Activated CD4-positive, CD25-positive, alpha-beta regulatory T cell treated with anti-CD3 and anti-CD28 coated beads, Interleukin-2, amount 50 U/mL, for 16 hours (primary cell): ENCODE data around the gene HES7.

Experiments
- DNase-seq: peaks from one replicate; pipeline ENCODE4 v3.0.0-alpha.2; 2020; ENCODE audit warnings: low read depth, low spot score

Gene HES7

DNA sequence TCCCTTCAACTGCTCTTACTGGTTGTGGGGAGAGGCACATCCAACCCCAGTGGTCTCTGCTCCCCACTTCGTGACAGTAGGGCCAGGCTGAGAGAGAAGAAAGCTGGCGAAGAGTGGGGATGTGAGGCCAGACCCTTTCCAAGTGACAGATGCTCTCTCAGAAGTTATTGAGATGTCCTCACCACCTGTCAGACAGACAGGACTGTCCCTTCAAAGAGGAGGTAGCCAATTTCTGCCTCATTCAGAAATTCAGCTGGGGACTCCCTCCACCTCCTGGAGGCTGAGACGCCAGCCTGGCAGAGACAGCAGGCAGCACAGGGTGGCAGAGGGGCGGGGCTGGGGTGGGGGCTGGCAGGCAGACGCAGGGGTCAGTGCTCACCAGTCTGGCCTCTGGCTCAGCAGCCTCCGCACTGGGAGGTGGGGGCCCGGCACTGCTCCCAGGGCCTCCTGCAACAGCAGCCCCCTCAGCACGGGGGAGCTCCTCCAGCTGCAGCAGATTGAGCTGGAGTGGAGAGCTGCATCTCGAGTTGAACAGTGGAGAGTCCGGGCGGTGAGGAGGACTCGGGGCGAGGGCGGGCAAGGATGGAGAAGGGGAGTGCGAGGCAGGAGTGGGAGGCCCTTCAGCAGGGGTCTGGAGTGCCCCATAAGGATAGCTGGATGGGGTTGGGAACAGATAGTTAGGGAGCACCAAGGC is 19.1 kb upstream of the HES7 start:
- DNase-seq = no peak

DNA sequence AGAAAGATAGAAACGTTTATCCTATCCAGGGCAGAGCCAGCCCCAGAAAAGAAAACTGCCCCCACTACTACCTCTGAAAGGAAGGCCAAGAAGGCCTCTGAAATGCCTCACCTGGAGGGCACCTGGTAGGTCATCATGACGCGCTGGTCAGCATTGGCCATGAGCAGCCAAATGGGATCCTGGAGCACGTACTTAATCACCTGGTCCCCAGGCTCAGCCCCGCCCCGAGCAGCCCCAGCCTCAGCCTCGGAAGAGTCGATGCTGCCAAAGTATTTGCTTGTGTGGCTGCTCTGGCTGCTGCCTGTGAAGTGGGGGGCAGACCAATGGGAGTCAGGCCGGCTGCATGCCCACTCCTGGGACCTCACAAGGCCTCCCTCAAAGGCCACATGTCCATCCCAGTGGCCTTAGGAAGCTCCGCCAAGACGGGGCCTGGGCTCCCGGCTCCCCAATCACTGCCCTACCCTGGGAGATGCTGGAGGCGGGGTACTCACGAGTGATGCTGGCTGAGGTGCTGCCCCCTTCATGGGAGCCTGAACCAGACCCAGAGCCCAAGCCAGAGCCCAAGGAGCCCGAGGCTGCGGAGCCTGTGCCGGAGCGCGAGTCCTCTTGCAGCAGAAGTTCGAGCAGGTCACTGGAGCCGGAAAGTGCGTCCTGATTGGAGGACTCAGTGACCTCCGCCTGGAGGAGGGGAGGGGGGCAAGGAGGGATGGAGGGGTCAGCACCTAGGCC is 18.4 kb upstream of the HES7 start:
- no peak for DNase-seq

GRCh38 chr17:8141741-8142140 is 17.8 kb upstream of the HES7 start:
- no peak for DNase-seq

- no peak for DNase-seq
Observed at GRCh38 chr17:8141045-8141444, 17.1 kb upstream of the HES7 start.

DNA sequence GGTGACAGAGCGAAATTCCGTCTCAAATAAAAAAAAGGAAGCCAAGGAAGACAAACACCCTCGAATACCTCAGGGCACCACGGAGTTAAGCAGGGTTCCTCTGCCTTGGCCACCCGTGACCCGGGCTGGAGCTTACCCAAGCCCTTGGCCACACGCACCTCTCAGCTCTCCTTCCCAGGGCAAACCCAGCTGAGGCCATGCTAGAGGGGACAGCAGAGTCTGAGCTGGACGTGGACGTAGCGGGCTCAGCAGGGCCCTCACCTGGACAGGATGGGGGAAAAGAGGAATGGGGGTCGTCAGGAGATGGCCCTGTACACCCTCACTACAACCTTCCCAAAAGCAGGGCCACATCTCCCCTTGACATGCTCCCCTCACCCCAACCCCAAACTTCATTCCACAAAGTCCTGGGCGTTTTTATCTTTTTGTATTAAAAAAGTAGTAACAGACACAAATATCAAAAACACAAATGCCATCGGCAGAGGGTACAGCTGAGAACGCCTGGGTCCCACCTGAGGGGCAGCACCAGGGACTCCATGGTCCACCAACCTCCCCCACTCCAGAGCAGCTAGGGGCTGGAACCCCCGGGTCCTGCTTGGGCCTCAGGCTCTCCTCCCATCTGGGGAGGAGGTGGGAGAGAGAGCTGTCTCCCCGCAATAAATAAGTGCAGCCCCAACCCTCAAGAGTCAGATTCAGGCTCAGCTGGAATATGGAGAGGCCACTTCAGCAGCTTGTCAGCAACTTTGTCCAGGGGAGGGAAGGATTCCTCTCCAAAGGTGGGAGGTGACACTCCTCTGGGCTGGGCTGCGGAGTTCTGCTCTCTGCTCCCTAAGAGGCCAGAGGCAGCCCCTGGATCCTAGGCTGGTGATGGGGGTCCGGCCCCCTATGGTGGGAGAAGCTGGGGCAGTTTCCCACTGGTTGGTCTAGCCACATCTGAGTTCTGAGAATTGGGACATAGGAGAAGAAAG is 16.4 kb upstream of the HES7 start:
- no peak for DNase-seq

DNA sequence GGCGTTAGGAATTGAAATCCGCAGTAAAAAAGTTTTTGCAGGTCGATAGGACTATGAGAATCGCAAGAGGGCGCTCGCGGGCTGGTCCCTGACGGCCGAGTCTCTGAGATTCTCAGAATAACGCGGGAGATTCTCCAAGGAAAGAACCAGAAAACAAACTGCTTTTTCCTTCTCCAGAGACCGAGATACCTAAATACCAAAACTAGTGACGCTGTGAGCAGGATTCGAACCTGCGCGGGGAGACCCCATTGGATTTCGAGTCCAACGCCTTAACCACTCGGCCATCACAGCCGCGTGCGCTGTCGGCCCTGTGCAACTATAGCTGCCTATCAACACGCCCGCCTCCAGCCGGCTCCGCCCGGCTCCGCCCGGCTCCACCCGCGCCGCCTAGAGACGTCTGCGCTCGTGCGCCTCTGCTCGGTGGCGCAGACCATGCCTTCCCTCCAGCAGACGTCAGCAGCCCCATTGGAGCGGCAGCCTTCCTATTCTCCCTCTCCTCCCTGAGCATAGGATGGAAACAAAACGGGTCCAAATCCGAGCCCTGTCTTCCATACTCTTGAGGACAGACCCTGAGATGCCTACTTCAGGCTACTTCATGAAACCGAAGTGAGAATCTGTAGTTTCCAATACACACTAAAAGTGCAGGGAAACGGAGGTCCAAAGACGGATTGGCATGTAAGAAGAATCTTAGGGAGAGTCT is 14.9 kb upstream of the HES7 start:
- DNase-seq = peak; percentile 88

DNA sequence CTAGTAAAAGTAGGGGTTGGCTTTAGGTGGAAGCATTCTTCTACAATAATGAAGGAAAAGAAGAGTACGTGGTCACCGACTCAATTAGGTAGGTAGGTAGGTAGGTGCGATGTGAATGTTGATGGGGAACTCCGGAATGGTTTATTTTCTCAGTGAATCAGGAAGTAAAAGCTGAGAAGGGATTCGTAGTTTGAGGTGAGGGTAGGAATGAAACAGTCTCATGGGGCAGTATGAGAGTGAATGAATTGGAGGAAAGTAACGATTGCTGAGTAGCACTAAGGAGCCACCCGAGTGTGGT is 14.4 kb upstream of the HES7 start:
- DNase-seq = no peak

GRCh38 chr17:8137645-8138373 is 13.9 kb upstream of the HES7 start:
- no peak for DNase-seq

DNA sequence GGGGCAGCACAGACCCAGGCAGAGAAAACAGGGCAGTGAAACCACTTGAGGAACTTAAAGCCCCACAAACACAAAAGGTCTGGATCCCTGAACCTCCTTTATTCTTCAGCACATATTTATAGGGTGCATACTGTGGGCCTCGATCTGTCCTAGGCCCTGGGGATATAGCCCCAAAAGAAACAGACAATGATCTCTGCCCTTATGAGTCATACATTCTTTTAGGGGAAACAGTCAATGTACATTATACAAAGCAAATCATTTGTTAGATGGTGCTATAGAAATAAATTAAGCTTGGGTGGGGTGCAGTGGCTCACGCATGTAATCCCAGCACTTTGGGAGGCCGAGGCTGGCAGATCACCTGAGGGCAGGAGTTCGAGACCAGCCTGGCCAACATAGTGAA is 10.0 kb upstream of the HES7 start:
- DNase-seq = no peak

DNA sequence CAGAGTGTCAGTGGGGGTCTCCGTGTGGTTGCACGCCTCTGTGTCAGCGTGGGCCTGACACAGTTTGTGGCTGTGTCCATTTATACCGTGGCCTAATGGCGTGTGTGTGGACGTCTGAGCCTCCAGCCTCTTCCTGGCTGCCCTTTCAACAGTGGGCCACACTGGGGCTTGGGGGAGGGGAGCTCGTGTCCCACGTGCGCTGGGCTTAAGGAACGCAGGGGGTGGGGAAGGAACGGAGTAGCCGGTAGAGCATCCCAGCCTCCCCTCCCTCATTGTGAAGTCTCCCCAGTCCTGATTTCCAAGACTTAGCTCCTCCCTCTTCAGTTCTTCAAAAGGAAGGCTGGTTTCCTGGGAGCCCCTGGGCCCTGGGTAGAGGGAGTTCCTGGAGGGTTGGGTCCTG is 9.5 kb upstream of the HES7 start:
- no peak for DNase-seq

DNA sequence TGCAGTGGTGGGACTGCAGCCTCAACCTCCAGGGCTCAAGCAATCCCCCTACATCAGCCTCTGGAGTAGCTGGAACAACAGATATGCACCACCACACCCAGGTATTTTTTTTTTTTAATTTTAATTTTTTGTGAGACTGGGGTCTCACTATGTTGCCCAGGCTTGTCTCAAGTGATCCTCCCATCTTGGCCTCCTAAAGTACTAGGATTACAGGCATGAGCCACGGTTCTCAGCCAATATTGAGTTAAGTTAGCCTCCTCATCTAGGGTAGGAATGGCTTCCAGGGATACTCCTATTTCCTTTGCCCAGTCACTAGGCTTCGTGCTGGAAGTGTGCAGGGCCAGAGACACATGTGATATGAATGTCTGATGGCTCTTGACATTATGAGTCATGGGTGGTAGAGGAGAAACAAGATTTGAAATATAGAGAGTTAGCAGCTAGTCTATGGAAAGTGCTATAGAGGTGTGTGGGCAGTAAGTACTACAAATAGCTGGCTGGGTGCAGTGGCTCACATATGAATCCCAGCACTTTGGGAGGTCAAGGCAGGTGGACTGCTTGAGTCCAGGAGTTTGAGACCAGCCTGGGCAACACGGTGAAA is 8.0 kb upstream of the HES7 start:
- DNase-seq = no peak

GRCh38 chr17:8128125-8128784 is 4.3 kb upstream of the HES7 start:
- no peak for DNase-seq

- DNase-seq = no peak
Observed at GRCh38 chr17:8126491-8127066, 2.7 kb upstream of the HES7 start.

- no peak for DNase-seq
Observed at GRCh38 chr17:8125947-8126490, 2.1 kb upstream of the HES7 start.

- DNase-seq = peak; percentile 85
Observed at GRCh38 chr17:8125154-8125946, 1.4 kb upstream of the HES7 start.

DNA sequence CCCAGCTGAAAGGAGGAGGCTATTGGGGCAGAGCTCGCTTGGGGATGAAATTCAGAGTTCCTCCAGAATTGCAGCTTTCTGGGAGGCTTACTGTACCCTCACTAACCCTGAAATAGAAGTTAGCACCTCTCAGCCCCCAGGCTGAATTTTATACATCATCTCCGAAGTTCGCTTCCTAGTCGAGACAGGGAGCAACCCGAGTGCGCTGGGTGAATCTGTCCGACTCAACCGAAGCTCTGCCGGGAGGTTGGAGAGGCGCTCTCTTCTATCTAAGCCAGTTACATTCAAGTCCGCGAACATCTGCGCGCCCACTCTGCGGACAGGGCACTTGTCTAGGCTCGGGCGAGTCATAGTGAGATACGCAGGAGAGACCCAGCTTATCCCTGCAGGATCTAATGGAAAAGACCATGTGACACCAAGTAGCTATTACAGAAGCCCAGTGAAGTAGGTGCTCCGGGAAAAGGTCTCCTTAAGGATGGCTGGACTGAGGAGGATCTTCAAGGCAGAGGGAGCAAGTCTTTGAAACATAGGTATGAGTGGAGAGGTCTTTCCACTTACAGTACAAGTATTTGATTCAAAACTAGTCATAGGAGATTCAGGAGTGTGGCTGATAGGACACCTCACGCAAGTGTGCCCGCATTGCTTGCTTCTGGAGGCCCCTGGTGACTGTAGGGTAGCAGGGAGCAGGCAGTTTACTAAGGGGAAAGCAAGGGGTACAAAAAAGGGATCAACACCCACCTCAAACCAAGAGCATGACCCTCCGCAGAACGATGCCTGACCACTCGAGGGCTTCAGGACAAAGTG is 646 bp upstream of the HES7 start:
- no peak for DNase-seq

DNA sequence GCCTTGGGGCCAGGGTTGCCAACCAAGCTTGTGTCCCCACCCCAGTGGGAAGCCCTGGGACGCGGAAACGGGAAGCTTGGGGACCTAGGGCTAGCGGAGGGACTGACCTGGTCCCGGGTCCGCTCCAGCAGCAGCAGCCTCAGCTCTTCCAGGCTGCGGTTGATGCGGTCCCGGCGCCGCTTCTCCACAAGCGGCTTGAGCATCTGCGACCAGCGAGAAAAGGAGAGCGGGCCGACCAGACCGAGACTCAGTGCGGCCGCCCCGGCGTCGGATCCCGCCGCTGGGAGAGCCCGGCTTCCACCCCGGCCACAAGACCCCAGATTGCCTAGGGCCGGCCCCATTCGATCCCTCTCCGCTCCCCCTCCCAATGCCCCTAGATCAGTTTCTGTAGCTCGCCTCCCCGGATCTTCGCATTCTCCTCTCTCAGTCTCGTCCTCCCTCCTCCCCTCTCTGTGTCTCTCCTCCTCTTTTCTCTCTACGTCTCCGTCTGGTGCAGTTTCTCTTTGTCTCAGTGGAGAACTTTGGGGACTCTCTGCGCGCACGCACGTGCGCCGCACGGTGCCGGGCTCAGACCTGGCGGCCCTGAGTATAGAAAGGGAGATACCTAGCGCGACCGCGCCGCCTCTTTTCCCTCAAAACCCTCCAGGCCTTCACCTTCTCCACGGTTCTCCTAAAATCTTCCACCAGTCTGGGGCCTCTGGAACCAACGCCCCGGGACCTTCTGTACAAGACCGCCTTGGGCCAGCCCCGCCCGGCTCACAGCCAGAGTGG is 797 bp downstream of the HES7 start:
- DNase-seq = no peak
